Astrocyte of the spinal cord (primary cell): ENCODE measurements around the gene HLA-DMB.

Experiments
- DNase-seq: peaks from one replicate; pipeline ENCODE4 v3.0.0; 2011; ENCODE audit warnings: low read depth, low spot score
- H3K4me3 ChIP-seq: 2 replicates; pipeline ENCODE4 v1.5.1; 2011; ENCODE audit warnings: low read depth, mild to moderate bottlenecking, low read length, moderate library complexity
- CTCF ChIP-seq: IDR thresholded peaks from 2 replicates; pipeline ENCODE4 v1.5.1; 2012; ENCODE audit warnings: low read depth, mild to moderate bottlenecking, low read length, inconsistent platforms
- in situ Hi-C: cut with HindIII; loops from 2 replicates; pipeline ENCODE4 v1.10.0; 2017; ENCODE audit warnings: low sequenced_read_pairs

Gene HLA-DMB

GRCh38 chr6:32968093-32968866, 27.5 kb upstream of the HLA-DMB start, which contains the start of gene BRD2:
Gene BRD2 (plus strand): TSS chr6:32968594. CDS start chr6:32972899, 4,305 bp downstream.
- peak within 1 kb of the TSS; percentile 94 for H3K4me3 ChIP-seq
- in situ Hi-C loops: no loop called here
- no peak for TF ChIP-seq CTCF
- peak; percentile 98 for DNase-seq

GRCh38 chr6:32967151-32968091, 26.6 kb upstream of the HLA-DMB start:
- in situ Hi-C loops: no loop called here
- DNase-seq: peak; percentile 49
- peak overlapping the region; percentile 94 for H3K4me3 ChIP-seq
- peak; percentile 72 for TF ChIP-seq CTCF

- no peak for DNase-seq
- no peak overlapping the region for H3K4me3 ChIP-seq
- no peak for TF ChIP-seq CTCF
- in situ Hi-C loops: no loop called here
These were observed 23.9 kb upstream of the HLA-DMB start for GRCh38 chr6:32964776-32965175.

GRCh38 chr6:32963866-32964265, 23.0 kb upstream of the HLA-DMB start:
- H3K4me3 ChIP-seq: no peak overlapping the region
- in situ Hi-C loops: no loop called here
- no peak for TF ChIP-seq CTCF
- no peak for DNase-seq

- no peak overlapping the region for H3K4me3 ChIP-seq
- DNase-seq: no peak
- TF ChIP-seq CTCF: no peak
- in situ Hi-C loops: no loop called here
These were observed 21.5 kb upstream of the HLA-DMB start for GRCh38 chr6:32962213-32962826.

GRCh38 chr6:32960563-32960962, 19.7 kb upstream of the HLA-DMB start:
- no peak for DNase-seq
- H3K4me3 ChIP-seq: no peak overlapping the region
- in situ Hi-C loops: no loop called here
- TF ChIP-seq CTCF: no peak
